ENCODE data around the gene LRRC34. TPM values are rescaled to one million over a fixed set of nuclear protein-coding genes. Genes with fewer than 3 reads are reported as not detected.

LRRC34 gene
- total and polyA plus RNA-seq, 9 of the 15 experiments (the other 6 are each of a cell fraction or from before 2014, with no cell fraction given): 0.17 to 0.30 TPM; not detected in 7

GRCh38 chr3:169764882-169765612 is 47.7 kb downstream of the LRRC34 start, which contains the start of gene TERC (continued):
- TF ChIP-seq MITF (IDR thresholded peaks at IDR 0.05) (no peak), SMARCC2 (IDR thresholded peaks at IDR 0.05; ENCODE audit: low read depth) (no peak), AFF1 (IDR thresholded peaks at IDR 0.05; ENCODE audit: low read depth in 1 of 2, partially characterized antibody in 2 of 2) (no peak), CSDE1 (IDR thresholded peaks at IDR 0.05) (no peak), ETV1 (tag; conservative IDR thresholded peaks at IDR 0.05; ENCODE audit: low read depth) (peak; percentile 74), CBFB (CRISPR knock-in tag; IDR thresholded peaks at IDR 0.05) (no peak), ZC3H11A (IDR thresholded peaks at IDR 0.05; ENCODE audit: low read depth, low read length) (no peak), ZNF584 (CRISPR knock-in tag; IDR thresholded peaks at IDR 0.05; ENCODE audit: low read depth) (no peak), CBFA2T3 (IDR thresholded peaks at IDR 0.05) (no peak), ZNF717 (CRISPR knock-in tag; IDR thresholded peaks at IDR 0.05) (no peak), E2F3 (CRISPR knock-in tag; IDR thresholded peaks at IDR 0.05) (no peak), ZBTB12 (CRISPR knock-in tag; IDR thresholded peaks at IDR 0.05) (no peak), GABPA (tag; conservative IDR thresholded peaks at IDR 0.05; ENCODE audit: low read depth) (peak; percentile 94), HNRNPUL1 (IDR thresholded peaks at IDR 0.05; ENCODE audit: low read length) (no peak), NR2F6 (CRISPR knock-in tag; IDR thresholded peaks at IDR 0.05) (no peak), PHB (CRISPR knock-in tag; IDR thresholded peaks at IDR 0.05) (0 out of 2 replicates have a peak, but pooled peaks have one; percentile 46), POLR2B (IDR thresholded peaks at IDR 0.05; ENCODE audit: low read depth, partially characterized antibody) (peak; percentile 92), GTF2F1 (IDR thresholded peaks at IDR 0.05; ENCODE audit: low read depth, low read length) (no peak), PURB (CRISPR knock-in tag; IDR thresholded peaks at IDR 0.05; ENCODE audit: low read depth) (no peak), KDM4B (IDR thresholded peaks at IDR 0.05; ENCODE audit: borderline replicate concordance in 2 of 2, low read depth in 1 of 2) (no peak), TRIM25 (IDR thresholded peaks at IDR 0.05; ENCODE audit: borderline replicate concordance) (no peak)
